HG02678 (cell line): ENCODE data around the gene SCP2.

Source experiments
- ATAC-seq: cut with Tn5 transposase; IDR thresholded peaks from one replicate; pipeline ENCODE4 v1.9.1; 2021; ENCODE audit warnings: mild to moderate bottlenecking, moderate library complexity; ENCODE audit not compliant: unreplicated experiment

Gene SCP2

DNA sequence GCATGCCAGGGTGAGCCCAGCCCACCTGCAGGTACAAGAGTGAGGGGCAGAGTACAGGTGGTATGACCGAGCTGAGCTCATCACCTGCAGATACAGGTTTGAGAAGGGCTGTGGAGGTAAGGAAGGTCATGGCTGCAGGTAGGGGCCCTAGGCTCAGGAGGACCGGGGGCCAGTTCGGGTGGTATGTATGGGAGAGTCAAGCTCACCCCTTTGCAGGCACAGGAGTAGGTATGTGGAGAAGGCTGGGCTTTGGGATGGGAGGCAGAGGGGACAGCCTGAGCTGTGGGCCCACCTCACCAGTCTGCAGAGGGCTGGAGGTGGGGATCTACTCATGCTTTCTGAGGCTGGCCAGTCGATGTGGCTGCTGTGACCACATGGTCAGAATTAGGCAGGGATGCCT is 152.2 kb downstream of the SCP2 start:
- no peak for ATAC-seq

DNA sequence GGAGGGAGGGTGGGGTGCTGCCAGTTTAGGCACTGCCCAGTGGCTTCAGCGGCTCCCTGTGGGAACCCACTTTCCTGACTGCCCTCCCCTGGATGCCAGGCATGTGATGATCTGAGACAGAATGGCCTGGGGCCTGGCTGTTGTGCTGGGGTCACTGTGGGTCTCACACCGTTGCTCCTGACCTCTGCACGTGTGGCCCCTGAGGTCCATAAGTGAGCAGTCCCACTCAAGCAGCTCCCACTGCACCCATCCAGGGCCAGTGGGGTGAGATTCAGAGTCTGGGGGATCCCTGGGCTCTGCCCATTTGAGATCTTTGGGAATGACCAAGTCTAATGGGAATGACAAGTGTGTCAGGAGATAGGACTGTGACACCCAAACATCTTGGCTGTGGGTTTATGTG is 153.0 kb downstream of the SCP2 start:
- no peak for ATAC-seq

DNA sequence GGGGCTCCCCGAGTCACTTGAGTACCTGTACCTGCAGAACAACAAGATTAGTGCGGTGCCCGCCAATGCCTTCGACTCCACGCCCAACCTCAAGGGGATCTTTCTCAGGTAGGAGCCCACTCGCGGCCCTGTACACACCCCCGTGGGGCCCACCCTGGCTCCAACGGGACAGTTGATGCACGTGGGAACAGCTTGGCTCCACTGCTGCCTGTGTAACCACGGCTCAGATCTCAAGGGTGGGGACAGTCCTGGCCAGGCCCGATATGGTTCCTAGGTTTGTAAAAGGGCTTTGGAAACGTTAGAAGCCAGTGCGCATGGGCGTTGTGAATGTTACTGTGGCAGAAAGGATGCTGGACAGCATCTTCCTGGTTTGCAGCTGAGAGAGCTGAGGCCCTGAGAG is 153.7 kb downstream of the SCP2 start:
- no peak for ATAC-seq

DNA sequence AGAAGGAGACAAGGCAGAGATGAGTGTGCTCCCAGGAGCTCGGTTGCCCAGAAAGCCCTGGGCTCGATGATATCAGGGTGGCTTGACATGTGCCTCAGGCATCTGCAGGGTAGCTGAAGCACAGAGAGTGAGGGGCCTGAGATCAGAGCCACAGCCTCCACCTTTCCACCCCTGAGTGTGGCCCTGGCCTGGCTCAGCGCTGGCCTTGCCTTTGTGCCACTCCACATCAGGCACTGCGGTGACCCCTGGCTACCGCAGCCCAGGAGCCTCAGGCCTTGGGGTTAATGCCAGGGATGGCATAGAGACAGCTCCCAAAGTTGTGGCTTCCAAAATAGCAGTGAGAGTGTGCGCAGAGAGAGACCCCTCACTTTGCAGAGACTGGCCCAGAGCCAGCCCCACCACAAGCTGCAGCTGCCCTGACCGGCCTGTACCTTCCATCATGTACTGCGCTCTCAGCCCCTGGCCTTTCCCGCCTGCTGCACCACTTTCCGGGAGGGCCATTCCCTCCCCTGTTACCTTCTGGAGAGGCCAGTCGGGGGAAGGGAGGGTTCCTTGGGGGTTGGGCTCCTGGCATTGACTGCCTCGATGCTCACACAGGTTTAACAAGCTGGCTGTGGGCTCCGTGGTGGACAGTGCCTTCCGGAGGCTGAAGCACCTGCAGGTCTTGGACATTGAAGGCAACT is 154.4 kb downstream of the SCP2 start:
- ATAC-seq = no peak

DNA sequence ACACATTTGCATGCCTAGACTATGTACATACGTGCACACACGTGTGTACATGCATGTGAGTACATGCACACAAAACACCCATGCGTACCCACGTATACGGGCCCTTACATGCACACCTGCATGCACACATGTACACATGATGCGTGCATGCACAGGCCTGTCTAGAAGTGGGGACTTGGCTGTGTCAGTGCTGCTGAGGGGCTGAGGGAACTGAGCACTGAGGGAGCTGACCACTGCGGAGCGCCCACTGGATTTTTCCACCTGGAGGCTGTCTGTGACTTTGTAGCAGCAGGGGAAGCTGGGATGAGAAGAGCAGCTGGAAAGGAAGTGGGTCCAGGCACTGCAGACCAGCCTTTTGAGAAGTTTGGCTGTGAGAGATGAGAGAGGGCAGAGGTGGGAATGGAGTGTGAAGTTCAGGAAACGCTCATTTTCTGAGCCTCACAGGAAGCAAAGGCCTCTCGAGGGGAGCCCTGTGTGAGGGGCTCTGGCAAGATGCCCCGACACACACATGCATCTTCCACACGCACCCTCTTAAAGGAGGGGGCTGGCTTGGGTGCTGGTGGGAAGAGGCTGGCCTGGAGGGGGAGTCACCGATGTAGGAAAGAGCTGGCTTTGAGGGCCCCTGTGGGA is 155.9 kb downstream of the SCP2 start:
- no peak for ATAC-seq

DNA sequence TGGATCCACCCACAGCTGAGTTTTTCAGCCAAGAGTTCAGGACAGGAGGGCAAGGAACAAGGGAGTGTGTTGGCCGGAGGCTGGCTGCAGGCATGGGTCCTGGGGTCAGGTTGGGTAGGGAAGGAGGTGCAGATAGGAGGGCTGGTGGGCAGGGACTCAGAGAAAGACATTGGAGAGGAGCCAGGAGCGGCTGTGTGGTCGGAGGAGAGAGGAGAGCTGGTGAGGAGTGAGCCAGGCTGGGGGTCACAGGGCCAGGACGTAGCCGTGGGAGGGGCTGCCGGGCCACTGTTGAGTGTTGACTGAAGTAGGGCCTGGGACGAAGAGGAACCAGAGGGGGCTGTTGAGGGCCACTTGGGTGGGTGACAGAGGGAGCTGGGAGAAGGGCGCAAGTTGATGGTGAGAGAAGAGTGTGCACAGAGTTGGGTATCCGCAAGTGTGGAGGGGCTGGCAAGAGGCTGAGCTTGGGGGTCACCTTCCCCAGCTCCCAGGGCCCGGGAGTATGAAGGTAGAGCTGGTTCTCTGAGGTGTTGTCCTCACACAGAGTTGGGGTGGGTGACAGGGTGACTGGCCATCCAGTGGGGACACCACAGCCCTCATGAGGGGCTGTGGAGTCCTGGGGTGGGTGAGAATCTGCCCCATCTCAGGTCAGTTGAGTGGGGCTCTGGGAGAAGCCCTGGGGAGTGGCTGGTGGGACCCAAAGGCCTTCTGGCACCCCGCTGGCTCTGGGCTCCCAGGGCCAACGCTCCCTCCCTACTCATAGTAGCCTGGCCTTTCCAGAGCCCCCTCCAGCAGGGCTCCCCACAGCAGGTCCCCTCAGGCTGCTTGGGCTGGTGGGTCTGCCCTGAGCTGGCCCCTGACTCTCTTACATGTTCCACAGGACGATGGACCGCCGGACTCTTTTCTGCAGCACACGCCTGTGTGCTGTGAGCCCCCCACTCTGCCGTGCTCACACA is 156.8 kb downstream of the SCP2 start:
- no peak for ATAC-seq

DNA sequence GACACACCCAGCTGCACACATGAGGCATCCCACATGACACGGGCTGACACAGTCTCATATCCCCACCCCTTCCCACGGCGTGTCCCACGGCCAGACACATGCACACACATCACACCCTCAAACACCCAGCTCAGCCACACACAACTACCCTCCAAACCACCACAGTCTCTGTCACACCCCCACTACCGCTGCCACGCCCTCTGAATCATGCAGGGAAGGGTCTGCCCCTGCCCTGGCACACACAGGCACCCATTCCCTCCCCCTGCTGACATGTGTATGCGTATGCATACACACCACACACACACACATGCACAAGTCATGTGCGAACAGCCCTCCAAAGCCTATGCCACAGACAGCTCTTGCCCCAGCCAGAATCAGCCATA is 157.5 kb downstream of the SCP2 start:
- no peak for ATAC-seq

DNA sequence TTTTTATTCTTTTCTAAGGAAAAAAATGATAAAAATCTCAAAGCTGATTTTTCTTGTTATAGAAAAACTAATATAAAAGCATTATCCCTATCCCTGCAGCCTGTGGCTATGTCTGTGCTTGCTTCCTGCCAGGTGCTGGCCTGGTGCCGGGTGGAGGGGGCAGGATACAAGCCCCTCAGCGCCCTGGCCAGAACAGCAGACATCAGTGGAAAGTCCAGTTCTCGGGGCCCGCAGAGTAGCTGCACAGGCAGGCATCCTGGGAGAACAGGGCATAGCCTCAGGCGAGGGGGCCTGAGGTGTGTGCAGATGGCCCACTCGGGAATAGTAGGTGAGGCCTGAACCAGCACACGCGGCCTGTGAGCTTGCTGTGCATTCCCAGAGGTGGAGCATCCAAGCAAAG is 158.3 kb downstream of the SCP2 start:
- no peak for ATAC-seq

DNA sequence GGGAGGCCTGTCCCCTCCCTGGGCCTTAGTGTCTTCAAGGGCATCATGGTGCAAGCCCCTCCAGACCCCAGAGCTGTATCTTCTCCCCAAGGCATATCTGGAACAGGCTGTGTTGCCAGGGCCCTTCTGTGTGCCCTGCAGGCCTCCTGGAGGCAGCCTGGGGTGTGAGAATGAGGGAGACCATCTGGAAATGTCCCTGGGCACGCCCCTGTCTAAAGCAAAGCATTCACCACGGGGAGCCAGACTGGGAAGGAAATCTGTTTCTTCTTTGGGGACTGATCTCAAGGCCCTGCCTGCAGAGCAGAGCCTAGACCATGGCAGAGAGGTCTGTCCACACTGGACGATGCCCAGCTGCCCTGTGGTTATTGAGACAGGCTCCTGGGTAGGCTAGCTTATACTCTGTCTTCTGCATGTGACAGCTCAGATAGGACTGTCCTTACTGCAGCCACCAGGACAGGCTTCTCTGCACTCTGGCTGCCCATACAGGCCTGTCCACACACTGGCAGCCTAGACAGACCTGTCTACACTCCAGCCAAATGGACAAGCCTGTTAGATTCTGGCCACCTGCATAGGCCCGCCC is 159.5 kb downstream of the SCP2 start:
- no peak for ATAC-seq

DNA sequence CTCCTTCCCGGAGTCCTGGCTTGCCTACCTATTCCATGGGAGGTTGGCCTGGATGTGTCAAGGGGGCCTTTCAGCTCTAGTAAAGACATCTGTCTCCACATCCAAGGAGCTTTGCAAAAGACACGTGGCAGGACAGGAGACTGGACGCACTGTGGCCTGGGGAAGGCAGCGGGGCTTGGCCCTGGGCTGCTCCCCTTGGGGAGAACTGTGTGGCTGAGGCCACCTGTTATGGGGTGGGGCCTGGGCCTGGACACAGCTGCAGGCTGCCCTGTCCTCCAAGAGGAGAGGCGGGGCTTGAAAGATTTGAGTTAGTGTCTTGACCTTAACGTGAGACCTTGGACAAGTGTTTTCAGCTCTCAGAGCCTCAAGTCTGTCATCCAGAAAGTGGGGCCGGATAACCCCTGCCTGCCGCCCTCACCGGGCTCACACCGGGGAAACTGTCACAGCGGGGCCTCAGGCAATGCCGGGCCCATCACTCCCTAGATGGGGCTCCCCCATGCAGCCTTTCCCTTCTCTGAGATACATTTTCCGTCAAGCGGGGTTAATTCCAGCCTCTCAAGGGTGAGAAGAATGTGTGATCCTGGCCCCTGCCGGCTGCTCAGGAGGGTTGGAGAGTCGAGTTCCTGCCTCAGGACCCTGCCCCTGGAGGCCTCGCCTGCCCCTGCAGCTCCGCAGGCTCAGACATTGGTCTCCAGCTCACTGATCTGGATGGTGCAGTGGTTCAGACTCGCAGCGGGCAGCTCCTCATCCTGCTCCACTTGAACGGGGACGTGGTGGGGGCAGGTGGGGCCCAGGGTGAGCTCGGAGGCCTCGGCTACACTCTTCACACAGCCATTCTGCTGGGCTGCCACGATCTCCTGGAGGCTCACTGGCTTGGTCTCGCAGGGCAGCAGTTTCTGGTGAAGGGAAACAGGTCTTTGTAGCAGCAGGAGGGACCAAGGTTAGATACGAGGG is 160.5 kb downstream of the SCP2 start:
- ATAC-seq = no peak

DNA sequence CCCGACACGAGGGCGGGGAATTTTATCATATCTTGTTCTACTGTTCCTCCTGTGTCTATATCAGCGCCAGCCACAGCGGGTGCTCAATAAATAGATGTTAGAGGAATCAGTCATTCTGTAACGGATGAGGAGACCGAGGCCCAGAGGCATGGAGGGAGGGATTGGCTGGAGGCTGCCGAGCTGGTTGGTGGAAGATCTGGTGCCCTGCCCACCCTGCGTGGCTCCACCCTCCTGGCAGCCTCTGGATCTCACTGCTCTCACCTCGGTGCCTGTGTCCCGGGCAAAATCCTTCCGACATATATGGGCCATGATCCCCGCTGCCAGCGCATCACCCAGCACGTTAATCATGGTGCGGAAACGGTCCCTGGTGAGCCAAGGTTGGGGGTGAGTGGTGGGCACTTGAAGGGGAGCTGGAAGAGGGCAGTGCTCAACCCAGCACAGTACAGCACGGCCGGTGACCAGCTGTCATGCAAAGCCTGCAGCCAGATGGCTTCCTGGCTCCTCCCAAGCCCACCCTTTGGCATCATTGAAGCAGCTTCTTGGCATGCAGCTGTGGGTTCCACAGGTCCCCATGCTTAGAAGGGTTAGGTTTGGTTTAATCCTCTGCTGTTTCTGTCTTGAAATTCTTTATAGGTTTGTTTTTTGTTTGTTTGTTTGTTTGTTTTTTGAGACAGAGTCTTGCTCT is 161.7 kb downstream of the SCP2 start:
- no peak for ATAC-seq

DNA sequence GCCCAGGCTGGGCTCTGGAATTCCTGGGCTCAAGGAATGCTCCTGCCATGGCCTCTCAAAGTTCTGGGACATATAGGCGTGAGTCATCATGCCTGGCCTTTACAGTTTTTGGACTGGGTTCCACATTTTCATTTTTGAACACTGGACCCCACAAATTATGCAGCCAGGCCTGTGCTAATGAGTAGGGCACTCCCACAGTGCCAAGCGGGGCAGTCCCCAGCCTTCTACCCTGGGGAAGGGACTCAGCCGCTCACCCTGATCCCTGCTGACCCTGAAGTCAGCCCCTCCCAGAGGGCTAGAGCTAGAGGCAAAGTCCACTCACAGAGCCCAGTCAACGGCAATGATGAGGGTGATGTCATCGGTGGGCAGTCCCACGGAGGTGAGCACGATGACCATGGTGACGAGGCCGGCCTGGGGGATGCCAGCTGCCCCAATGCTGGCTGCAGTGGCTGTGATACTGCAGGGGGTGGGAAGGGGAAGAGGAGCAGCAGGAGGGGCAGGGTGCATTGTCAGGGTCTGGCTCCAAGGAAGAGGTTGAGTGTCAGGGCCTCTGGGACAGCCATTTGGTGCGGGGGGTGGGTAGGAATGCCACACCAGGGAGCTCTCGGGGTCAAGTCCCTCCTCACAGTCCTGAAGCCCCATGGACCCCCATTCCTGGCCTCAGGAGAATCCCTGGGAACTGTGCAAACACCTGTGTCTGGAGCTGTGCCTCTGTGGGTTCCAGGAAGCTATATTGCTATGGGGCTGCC is 162.6 kb downstream of the SCP2 start:
- no peak for ATAC-seq

DNA sequence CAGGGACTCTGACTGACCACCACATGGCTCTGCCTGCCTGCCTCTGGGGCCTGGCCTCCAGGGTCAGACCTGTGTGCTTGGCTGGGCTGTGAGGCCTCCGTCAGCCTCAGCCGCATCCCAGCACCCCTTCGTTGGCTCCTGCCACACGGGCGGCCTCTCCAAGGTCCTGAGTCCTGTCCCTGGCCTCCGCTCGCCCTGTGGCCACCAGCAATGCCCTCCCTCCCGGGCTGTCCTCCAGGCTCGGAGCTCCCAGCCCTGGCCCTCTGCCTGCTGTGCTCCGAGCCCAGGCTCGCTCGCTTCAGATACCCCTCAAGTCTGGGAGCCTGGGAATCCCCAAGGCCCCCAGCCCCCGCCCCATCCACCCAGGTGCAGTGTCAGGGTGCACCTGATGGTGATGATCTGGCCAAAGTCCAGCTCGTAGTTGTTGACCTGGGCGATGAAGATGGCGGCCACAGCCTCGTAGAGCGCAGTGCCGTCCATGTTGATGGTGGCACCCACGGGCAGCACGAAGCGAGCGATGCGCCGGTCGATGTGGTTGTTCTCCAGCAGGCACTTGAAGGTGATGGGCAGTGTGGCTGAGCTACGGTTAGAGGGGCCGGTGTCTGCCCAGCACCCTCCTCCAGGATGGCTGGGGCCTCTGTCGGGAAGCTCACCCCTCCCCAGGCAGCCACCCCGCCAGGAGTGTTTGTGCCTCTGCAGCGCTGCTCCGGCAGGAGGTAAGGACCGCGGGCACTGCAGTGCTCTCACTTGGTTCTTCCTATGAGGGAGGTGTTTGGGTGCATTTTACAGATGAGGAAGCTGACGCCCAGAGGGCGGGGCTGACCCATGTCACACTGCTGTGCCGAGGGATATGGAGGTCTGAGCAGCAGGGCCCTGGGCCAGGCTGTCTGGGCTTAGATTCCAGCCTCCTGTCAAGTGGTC is 163.4 kb downstream of the SCP2 start:
- no peak for ATAC-seq

DNA sequence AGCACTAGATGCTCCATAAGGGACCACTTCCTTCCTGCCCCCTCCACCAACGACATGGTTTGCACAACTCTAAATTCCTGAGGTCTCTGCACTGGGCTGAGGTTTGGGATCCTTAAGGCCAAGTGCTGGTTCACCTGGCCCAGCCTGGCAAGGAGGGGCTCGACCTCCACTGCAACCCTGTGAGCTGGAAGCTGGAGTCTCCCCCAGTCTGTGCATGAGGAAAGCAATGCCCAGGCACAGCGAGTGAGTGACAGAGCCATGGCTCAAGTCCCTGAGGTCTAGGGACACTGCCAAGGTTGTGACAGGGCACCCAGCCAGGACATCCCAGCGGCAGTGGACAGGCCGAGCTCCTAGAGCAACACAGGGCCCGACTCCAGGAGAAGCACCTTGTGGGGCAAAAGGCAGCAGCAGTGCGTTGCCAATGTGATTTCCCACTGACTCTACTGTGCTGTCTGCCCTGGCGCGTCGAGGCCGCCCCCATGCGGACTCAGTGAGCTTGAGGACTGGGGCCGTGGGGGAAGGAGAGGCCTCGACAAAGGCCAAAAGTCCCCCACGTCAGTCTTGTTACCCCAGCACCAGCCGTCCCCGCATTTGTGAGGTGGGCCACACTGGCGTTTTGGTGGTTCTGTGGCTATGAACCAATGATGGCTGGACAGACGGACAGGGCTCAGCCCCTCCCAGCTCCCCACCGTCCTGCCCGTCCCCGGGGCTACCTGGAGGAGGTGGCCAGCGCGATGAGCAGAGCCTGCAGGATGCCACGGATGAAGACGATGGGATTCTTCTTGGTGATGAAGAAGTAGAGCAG is 165.0 kb downstream of the SCP2 start:
- no peak for ATAC-seq

DNA sequence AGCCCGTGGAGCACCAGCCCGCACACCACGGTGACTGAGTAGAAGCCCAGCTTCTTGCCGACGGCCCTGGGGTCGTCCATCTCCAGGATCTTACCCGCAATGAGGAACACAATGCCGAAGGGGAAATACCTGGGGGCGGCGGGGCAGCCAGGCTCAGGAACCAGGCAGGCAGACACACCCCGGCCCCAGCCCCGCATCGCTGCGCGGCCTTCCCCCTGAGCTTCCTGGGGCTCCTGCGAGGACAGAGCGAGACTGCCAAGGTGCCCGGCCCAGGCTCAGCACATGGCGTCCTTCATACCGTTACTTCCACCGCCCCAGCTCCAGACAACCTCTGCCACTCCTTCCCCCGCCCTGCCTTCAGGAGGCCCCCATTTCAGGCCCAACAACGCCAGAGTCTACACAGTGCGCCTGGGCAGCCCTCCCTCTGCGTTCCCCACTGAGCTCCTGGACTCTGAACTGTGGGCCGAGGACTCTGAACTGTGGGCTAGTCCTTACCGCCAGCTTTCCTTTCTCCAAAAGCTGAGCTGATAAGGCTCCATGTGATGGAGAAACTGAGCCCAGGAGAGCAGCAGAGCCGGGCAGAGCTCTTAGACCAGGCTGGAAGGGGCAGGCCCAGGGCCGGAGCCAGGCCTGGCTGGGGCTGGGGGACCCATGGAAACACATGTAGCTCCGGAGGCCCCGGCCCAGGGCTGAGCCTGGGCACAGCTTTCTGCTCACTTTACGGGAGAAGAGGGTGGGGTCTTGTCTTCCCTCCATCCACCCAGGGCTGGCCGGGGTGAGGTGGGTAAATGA is 165.8 kb downstream of the SCP2 start:
- ATAC-seq = no peak

DNA sequence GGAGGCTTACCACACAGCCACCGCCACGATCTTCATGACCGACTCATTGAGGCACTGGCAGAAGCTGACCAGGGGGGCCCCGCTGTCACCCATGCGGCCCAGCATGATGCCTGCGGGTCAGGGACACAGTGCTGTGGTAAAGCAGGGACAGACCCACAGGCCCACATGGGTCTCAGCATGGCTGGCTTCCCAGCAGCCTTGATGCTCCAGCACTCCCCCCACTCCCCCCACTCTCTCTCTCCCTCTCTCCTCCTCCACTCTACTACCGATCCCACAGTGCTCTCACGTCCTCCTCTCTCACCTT is 166.3 kb downstream of the SCP2 start:
- ATAC-seq = no peak
